ENCODE measurements around the gene TAF3. TPM values are rescaled to one million over a fixed set of nuclear protein-coding genes. Genes with fewer than 3 reads are reported as not detected.

The TAF3 gene
- total RNA-seq, 2 donors from 2014 or later, result 8.0 to 9.3 TPM

DNA sequence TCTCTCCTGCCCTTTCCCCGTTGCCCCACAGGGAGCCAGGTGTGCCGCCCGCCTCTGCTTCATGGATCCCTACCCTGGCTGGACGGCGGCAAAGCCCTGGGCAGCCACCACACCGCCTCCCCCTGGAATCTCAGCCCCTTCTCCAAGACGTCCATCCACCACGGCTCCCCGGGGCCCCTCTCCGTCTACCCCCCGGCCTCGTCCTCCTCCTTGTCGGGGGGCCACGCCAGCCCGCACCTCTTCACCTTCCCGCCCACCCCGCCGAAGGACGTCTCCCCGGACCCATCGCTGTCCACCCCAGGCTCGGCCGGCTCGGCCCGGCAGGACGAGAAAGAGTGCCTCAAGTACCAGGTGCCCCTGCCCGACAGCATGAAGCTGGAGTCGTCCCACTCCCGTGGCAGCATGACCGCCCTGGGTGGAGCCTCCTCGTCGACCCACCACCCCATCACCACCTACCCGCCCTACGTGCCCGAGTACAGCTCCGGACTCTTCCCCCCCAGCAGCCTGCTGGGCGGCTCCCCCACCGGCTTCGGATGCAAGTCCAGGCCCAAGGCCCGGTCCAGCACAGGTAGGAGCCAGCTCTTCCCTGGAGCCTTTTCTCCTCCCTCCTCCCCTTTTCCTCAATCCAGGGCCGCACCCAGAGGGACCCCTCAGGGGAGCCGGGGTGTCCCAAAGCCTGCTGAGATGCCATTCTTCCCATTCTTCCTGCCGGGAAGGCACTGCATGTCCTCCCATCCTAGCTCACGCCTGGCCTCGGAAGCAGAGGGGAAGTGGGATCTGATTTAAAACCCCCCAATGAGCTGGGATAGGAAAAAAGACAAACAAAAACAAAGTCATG is 240.2 kb downstream of the TAF3 start:
- DNase-seq, result no peak
- ATAC-seq, result no peak
- intact Hi-C loops (cut with DNase I), result no loop called here

DNA sequence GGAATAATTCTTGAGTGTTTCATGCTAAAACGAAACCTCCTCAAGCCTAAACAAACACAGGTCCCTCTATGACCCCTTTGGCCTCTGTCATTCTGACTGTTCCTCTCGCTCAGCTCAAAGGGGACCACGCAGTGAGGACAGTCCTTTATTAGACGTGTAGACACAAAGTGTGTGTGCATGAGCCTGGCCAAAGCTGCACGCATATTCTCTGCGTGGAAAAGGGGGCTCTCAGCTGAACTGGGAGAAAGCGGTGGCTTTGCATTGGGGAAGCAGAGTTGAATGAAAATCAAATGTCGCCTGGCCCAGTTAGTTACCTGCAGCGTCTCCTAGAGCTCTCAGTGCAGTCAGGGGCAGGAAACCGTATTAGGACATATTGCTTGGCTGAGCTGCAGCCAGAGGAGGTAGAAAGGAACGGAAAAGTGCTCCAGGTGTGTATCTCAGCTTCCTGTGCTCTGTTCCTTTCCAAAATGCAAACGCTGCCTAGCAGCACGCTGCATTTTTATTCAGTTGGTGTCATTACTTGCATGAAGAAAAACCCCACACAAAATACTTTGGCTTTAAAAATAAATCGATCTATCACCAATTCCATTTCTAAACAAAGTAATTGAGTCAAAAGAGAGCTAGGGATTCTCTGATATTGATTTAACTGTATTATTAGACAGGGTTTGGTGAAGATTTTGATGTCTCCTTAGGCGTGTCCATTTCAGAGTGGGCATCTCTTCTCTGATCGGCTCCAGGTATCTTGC is 241.1 kb downstream of the TAF3 start:
- DNase-seq (no peak), ATAC-seq (no peak)
- intact Hi-C loops (cut with DNase I), result no loop called here

DNA sequence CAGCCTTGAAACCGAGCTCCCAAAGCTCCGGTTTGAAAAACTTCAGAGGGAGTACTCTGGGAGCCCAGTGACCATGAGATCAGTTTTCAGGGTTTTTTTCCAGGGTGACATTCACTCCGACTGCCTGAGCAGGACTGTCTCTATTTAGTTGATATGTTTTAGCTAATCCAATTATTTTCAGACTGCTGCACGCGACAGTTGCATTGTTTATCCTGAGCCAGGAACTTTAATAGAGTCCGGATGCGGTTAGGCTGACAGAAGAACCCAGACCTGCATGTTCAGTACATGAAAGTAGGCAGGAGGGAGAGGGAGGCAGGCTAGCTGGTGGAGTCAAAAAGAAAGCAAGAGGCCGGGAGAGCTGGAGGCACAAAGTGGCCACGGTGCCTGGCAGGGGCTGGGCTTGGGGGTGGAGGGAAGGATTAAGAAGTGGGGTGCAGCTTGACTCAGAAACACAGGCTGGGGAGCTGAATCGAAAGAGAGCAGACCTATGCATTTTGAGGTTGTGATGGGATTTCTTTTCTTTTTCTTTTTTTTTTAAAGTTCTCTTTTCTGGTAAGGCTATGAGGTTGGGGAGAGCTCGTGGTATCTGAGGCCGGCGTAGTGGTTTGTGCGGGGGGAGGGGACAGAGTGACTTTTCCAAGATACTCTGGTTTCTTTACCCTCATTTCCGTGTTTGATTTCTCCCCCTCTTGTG is 241.9 kb downstream of the TAF3 start:
- intact Hi-C loops (cut with DNase I), result no loop called here
- DNase-seq, result no peak
- ATAC-seq, result no peak

DNA sequence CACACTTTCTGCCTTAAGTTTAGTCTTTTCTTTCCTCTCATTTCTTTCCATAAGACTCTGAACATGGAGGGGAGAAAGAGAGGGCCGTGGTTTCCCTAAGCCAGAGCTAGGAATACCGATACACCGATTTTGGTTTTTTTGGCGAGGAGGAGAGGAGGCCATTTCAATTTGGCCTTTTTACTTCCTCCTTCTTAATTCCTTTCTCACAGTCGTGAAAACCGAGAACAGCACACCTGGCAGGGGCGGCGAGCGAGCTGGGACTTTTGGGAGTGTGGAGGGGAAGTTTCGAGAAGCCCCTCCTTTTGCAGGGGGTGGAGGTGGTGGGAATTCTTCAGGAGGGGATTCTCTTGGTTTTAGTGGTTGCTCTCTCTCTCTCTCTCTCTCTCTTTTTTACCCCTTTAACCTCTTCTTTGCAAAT is 242.4 kb downstream of the TAF3 start:
- no peak for DNase-seq
- ATAC-seq, result no peak
- intact Hi-C loops (cut with DNase I), result no loop called here

DNA sequence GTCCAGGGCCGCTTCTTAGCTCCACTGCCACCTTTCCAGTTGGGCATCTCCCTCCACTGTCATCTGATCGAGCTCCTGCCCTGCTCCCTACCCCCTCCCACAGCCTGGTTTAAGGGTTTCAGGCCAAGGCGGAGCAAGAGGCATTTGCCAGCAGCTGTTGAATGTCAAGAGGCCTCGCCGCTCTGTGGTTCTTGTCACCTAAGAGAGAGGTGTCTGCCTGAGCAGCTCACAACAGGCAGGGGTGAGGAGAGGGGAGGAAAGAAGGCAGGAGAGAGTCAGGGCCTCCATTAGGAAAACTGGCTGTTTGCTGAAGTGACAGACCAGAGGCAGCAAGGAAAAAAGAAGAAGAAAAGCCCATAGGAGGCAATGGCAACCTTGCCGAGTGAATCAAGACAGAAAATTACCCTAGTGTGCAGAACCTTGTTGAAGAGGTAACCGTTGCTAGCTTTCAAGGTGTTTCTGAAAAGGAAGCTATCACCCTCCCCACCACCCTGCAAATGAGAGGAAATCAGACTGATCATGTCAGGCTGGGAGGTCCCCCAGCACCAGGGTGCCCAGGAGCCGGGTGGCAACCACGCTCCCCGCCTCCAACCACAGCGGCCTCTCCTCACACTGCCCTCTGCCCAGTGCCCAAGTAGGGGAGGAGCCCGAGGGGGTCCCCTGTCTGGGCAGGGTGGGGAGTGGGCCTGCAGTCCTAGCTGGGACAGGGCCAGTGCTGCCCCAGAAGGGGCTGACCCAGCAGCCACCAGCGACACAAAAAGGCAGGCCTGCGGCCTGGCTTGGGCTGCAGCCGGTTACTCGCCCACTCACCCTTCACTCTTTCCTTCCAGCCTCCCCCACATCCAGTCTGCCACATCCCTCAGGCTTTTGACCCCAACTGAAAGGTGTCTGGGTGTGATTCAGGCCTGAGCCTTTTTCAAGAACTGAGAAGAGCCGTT is 243.2 kb downstream of the TAF3 start:
- no peak for DNase-seq
- no peak for ATAC-seq
- intact Hi-C loops (cut with DNase I), result no loop called here

DNA sequence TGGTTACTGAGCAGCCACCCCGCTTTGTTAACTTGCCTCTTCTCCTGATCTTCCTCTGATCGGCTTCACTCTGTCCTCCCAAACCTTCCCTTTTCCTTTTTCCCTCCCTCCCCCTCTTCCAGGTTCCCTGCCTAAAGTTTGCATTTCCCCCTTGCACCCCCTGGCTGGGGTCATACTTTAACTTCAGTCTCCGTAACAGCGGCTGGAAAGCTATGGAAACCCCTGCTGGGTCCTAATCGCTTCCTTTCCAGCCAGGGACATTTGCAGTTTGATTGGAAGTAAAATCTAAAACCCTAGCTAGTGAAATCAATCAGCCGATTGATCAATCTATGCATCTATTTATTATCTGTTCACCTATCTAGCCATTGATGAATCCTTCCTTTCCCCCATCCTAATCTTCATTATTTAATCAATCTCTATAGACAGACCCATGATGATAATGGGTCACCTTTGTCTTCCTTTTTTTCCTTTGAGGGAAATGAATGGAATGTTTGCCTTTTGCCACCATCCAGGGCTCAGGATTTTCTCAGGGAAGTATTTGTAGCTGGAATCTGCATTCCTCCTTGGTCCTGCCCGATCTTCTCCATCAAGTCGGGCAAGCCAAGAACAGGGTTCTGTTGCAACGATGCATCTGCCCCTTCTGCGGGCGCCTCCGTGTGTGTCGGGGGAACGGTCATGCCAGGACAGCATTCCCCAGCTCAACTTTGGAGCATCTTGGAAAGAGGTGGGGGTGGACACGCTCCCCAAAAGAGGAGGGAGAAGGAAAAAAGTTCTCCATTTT is 245.0 kb downstream of the TAF3 start:
- no peak for ATAC-seq
- intact Hi-C loops (cut with DNase I), result no loop called here
- no peak for DNase-seq

DNA sequence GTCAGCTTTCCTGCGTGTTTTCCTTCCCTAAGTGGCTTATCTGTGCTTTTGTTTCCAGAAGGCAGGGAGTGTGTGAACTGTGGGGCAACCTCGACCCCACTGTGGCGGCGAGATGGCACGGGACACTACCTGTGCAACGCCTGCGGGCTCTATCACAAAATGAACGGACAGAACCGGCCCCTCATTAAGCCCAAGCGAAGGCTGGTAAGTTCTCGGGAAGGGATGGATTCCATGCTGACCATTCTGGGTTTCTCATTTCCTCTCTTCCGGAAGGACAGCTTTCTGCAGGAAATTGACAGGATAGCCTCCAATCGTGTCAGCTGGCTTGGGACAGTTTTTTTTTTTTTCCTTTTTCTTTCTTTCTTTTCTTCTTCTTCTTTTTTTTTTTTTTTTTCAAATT is 245.6 kb downstream of the TAF3 start:
- DNase-seq (no peak), ATAC-seq (no peak)
- intact Hi-C loops (cut with DNase I), result no loop called here

DNA sequence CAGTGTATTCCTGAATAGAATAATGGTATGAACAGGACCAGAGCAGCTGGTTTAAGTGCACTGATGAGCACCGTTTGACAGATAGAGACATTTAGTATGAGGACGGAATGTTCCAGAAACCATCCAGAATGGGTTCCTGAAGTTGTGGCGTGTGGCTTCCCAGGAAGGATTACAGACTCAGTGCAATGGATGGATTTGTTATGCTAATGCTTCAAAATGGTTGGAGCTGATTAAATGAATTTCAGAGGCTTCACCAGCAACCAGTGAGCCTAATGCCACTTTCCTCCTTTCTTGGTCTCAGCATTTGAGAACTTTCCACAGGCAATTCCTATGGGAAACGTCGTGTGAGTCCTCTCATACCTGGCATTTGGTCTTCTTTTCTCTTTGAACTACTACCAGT is 246.1 kb downstream of the TAF3 start:
- intact Hi-C loops (cut with DNase I), result no loop called here
- DNase-seq (no peak), ATAC-seq (no peak)

DNA sequence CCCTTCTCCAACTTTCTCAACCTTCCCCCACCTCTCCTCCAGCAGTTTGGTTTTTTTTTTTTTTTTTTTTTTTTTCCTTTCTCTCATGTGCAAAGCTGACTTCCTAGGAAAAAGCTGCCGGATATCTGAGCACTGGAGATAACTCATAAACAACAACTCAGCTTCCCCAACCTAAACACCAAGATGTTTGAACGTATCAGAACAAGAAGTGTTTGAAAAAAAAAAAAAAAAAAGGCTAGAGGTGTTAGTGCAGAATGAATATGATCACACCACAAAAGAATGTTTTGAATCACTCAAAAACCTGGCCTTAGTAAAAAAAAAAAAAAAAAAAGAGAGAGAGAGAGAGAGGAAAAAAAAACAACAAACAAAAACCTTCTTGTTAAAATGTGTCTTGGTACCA is 247.3 kb downstream of the TAF3 start:
- intact Hi-C loops (cut with DNase I), result no loop called here
- DNase-seq (no peak), ATAC-seq (peak; percentile 46 to 85)

DNA sequence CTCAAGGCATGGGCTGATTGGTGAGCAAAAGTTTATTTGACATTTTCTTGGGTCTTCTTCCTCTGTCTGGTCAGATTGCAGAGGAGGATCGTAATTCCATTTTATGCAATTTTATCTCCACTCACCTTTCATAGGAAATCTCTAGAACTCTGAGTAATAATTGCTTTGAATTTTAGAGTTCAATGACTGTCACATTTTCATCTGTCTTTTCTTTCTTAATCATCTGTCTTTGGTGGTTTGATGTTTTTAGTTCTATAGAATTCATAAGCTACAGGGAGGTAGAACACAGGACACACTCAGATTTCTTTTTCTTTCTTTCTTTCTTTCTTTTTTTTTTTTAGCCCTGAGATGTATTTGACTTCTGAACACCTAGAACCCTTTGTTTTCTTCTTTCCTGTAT is 247.8 kb downstream of the TAF3 start:
- DNase-seq, result no peak
- intact Hi-C loops (cut with DNase I), result no loop called here
- peak in 1 of 2 donors; percentile 41 for ATAC-seq

Other genes with a start within 250 kb of the TAF3 start
- gene ITIH5, start 151.5 kb upstream of the TAF3 start, total RNA-seq, result 10 to 100 TPM; 20.4 to 22.1 TPM
- gene ITIH2, start 115.2 kb upstream of the TAF3 start, total RNA-seq, result not detected
- 10 to 100 TPM in 1 of 2 donors, 1 to 10 TPM in 1; 7.3 to 11.0 TPM for gene KIN, start 30.5 kb upstream of the TAF3 start, total RNA-seq
- 100 to 1,000 TPM; 454 to 516 TPM for gene ATP5F1C, start 30.3 kb upstream of the TAF3 start, total RNA-seq
- 1 to 10 TPM; 1.9 to 2.1 TPM for gene GATA3, start 236.2 kb downstream of the TAF3 start, total RNA-seq